NCI-H2081 (cell line): ENCODE measurements around the gene SMIM41.
"Not testable (repeated sequence)": the region's sequence is repeated elsewhere in the genome, so short reads cannot be mapped to it uniquely, and the experiment has no call there.

Experiments used
- DNase-seq, 2 experiments: peaks; one replicate each; lab custom pipeline; 2025; lab: John Stamatoyannopoulos, UW

SMIM41 gene

DNA sequence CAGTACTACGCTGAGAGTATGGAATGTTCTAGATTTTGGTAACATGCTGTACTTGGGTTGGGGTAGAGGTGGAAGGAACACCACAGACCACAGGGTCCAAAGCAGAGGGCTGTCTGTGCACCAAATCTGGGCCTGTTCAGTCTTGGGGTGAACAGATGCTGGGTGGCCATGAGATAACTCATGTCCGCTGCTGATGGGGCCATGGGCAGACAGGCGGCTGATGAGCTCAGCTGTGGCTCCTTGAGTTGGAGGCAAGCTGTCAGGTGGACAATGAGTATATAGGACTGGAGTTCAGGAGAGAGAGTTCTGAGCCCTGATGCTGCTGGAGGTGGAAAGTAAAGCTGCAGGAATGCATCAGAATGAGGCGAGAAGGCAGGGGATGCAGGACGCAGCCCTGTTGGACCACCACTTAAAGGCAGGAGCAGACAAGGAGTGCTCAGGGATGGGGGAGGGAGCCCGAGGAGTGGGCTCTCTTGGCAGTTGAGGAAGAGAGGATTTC, 6.2 kb downstream of the SMIM41 start:
- no peak for DNase-seq

- DNase-seq, result peak in 1 of 2 experiments; percentile 30
Measured at GRCh38 chr12:52086366-52086765, 6.9 kb downstream of the SMIM41 start.

DNA sequence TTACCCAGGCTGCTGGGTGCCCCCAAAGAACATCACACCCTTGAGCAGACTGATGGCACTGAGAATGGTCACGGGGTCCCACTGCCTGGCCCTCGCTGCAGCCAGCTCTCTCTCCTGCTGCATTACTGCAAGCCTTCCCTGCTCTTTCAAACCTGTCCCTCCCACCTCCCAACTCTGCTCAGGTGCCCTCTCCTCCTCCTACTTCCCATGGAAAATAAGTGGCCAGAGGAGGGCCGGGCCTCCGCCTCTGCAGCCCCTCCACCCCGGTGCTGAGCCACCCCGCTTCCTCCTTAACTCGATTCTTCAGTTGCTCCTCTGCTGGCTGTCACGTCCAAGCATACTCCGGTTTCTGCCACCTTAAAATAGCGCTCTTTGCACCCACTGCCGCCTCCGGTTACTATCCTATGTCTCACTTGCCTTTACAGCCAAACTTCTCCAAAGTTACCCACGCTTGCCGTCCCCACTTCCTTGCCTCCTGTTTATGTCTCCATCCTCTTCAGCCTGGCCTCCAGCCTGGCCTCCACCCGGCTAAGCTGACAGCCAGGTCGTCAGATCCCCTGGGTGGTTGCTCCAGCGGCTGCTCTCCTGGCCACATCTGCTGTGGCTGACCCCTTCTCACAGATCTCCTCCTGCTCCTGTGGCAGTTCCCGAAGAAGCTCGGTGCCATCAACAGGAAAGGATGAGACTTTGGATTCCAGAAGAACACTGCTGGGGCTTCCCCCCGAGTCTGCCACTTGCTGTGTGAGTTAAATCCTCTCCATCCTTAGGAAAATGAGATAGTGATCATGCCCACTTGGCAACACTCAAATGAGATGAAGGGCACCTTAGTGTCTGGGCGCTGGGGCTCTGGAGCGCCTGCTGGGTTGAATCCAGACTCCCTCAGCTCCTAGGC, 7.7 kb downstream of the SMIM41 start:
- DNase-seq, result no peak

GRCh38 chr12:52087961-52088820, 8.7 kb downstream of the SMIM41 start:
- no peak for DNase-seq

DNA sequence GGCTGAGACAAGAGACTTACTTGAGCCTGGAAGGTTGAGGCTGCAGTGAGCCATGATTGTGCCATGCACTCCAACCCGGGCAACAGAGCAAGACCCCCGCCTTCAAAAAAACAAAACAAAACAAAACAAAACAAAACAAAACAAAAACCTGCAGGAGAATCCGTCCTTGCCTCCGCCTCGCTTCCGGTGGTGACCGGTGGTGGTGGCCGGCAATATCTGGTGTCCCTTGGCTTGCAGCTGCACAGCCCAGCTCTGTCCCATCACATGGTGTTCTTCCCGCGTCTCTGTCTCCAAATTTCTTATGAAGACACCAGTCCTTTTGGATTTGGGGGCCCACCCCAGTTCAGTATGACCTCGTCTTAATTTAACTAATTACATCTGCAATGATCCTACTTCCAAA, 10.0 kb downstream of the SMIM41 start:
- no peak for DNase-seq

DNA sequence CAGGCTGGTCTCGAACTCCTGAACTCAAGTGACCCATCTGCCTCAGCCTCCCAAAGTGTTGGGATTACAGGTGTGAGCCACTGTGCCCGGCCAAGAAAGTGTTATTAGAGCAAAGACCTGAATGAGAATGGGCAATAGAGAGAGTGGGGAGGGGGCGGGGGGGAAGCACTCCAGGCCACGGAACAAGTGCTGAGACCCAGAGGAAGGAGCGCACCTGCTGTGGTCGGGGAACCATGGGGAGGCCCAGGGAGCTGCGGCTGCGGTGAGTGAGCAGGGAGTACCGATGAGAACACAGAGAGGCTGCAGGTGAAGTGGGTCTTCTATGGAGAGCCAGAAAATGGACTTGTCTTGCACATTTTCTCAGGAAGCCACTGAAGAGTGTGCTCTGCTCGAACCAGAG, 10.8 kb downstream of the SMIM41 start:
- DNase-seq, result no peak

GRCh38 chr12:52091061-52091460, 11.6 kb downstream of the SMIM41 start:
- DNase-seq, result no peak

DNA sequence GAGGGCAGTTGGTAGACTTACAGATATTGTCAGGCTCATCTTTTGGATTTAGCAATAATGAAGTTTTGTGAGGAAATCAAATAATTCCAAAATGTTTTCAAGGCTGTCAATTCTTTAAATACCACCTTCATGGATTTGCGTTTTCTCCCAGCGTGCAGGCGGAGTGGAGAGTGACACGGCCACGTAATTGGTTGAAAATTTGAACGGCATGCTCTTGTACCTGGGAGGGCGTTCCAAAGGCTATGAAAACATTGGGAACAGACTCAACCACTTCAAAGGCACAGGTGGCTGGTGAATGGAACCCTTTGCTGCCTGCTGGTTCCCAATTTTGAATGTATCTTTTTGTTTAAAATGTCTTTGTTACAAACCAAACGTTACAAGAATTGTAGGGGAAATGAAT, 12.4 kb downstream of the SMIM41 start:
- DNase-seq, result peak in 1 of 2 experiments; percentile 8

GRCh38 chr12:52093346-52093745, 13.8 kb downstream of the SMIM41 start:
- no peak for DNase-seq

GRCh38 chr12:52096332-52097044, 17.0 kb downstream of the SMIM41 start:
- DNase-seq, result no peak

DNA sequence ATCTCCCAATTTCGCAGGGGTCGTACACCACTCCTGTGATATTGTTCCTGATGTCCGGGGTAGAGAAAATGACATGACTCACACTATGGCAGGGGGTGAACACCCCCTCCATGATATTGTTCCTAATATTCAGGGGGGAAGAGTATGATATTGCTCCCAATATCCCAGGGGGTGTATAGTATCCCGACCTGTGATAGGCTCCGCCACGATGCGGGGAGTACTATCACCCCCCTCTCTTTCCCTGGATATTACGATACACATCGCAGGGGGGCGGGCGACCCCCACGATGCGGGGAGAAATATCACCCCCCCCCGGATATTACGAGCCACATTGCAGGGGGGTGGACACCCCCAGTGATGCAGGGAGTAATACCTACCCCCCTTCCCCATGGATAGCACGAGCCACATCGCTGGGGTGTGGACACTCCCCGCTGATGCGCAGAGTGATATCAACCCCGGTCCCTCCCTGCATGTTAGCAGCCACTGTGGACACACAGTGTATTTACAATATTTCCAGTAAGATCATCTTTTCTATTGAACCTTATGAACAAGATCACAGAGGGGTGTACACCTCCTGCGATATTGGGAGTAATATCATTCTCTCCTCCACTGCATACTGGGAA, 17.7 kb downstream of the SMIM41 start:
- DNase-seq, result no peak

DNA sequence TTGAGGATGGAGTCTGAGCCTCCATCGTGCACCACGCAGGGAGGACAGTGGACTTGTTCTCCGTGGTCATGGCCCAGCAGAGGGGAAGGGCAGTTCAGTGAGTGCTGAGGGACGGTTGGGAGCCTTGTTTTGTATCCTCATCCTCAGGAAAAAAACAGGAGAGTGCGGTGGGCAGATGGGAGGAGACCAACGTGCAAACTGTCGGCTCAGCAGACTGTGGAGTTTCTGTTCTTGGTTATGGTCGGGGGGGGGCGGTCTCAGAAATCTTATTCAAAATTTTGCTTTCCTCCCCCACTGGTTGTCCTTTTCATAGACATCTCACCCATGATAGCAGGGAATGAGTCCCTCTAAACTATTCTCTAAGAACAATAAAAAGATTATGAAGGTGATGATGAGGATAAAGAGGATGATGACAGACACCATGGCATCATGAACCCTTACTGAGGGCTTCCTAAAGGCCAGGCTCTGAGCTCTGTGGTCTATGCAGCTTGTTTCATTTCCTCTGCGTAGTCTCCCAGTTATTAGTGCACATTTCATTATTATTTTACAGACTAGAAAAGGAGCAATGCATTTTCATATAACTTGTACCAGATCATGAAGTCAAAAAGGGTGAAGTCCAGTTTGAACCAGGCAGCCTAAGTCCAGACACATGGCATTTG, 25.1 kb downstream of the SMIM41 start:
- DNase-seq, result not testable (repeated sequence)

- peak in 1 of 2 experiments; percentile 33 for DNase-seq
Measured at GRCh38 chr12:52116222-52117125, 37.0 kb downstream of the SMIM41 start.

- peak; percentile 53 to 88 for DNase-seq
Measured at GRCh38 chr12:52117806-52118475, 38.4 kb downstream of the SMIM41 start.

- peak; percentile 33 to 63 for DNase-seq
Measured at GRCh38 chr12:52119398-52120254, 40.1 kb downstream of the SMIM41 start.

DNA sequence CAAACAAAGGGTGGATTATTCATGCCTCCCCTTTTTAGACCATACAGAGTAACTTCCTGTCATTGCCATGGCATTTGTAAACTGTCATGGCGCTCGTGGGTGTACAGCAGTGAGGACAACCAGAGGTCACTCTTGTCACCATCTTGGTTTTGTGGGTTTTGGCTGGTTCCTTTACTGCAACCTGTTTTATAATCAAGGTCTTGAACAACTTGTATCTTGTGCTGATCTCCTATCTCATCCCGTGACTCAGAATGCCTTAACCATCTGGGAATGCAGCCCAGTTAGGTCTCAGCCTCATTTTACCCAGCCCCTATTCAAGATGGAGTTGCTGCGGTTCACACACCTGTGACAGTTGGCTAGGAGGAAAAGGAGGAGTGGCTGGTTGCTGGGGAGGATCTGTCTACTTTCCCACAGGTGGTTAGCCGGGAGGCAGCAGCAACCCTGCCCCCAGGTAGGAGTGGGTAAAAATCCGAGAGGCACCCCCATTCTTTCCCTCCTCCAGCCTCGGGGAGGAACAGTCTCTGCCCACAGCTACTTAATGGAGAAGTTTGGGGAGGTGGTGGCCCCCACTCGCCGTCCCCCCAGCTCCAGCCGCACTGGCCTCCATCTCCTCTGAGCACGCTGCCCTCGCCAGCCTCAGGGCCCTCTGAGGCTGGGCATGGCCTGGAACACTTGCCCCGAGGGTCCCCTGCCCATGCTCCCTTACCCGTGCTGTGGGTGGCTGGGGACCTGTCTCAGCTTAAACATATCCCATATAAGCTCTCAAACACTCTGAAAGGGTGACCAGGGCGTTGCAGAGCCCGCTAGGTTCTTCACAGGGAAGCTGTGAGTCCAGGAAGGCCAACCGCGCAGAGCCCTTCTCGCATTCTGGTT, 41.7 kb downstream of the SMIM41 start:
- no peak for DNase-seq

- peak; percentile 65 to 68 for DNase-seq
Measured at GRCh38 chr12:52121824-52122539, 42.5 kb downstream of the SMIM41 start.
